Measurements from ENCODE around the gene CDC14A.

DNA sequence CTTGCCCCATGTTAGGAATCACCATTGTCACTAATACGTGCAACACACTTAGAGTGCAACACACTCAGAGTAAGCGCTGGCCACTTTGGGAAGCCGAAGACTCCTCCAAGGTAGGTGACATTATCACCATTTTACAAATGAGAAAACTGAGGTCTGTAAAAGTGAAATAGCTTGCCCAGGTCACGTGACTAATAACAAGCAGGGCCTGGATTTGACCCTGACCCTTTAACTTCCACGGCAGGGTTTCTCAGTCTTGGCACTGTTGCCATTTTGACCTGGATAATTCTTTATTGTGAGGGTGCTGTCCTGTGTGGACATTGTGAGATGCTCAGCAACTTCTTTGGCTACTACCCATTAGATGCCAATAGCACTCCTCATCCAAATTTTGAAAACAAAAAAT lies 177.8 kb downstream of the CDC14A start:
- TF ChIP-seq SUZ12 (IDR thresholded peaks at IDR 0.05): no peak
- no peak for TF ChIP-seq FOXM1 (IDR thresholded peaks at IDR 0.05; ENCODE audit: borderline replicate concordance)
- TF ChIP-seq ZNF384 (IDR thresholded peaks at IDR 0.05): no peak

All from HEK293T (cell line).